C4-2B (cell line): ENCODE measurements around the gene TXNDC8.

Experiments used
- H3K27ac ChIP-seq: fragments of 450-650 bp; 2 replicates; pipeline ENCODE4 v1.5.1; 2017
- ZFX ChIP-seq: fragments of 450-650 bp; IDR thresholded peaks from 2 replicates; pipeline ENCODE4 v1.6.1; 2017
- TF ChIP-seq, protein P1 (sequence below): fragments of 450-650 bp; conservative IDR thresholded peaks from 2 replicates; pipeline ENCODE4 v1.5.1; 2017; ENCODE audit warnings: mild to moderate bottlenecking

Gene TXNDC8

DNA sequence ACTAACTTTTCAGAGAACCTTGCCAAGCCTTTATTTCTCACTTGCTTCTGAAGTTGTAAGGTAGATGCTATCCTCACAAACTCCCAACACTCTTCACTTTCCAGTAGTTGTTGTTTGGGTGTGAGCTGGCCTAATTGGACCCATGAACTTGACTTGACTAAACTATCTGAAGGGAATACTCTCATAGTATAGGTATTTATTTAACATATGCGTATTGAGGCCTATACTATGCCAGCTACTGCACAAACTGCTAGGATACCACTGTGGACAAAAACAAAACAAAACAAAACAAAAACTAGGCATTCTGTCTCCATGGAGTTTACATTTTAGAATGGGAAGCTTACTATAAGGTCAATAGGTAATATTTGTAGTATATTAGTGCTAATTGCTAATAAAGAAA, 1.3 kb downstream of the TXNDC8 start:
- TF ChIP-seq ZFX = no peak
- TF ChIP-seq, protein P1, sequence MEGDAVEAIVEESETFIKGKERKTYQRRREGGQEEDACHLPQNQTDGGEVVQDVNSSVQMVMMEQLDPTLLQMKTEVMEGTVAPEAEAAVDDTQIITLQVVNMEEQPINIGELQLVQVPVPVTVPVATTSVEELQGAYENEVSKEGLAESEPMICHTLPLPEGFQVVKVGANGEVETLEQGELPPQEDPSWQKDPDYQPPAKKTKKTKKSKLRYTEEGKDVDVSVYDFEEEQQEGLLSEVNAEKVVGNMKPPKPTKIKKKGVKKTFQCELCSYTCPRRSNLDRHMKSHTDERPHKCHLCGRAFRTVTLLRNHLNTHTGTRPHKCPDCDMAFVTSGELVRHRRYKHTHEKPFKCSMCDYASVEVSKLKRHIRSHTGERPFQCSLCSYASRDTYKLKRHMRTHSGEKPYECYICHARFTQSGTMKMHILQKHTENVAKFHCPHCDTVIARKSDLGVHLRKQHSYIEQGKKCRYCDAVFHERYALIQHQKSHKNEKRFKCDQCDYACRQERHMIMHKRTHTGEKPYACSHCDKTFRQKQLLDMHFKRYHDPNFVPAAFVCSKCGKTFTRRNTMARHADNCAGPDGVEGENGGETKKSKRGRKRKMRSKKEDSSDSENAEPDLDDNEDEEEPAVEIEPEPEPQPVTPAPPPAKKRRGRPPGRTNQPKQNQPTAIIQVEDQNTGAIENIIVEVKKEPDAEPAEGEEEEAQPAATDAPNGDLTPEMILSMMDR = no peak
- H3K27ac ChIP-seq = no peak overlapping the region

DNA sequence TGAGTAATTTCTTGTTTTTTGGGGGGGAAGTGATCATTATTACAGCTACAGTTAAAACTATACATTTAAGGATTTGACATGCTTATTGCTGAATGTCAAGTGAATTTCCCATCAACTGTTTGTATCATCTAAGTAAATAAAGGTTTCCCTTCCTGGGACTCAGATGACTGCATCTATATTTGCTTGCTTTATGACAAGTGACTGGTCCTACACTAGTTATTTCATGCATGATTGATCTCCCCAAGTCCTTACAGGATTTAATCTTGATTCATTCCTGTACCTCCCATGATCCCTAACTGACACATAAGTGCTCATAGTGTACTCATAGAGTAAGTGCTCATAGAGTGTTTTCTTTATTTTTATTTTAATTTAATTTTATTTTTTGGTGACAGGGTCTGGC, 2.8 kb downstream of the TXNDC8 start:
- TF ChIP-seq, protein P1 = no peak
- TF ChIP-seq ZFX = no peak

DNA sequence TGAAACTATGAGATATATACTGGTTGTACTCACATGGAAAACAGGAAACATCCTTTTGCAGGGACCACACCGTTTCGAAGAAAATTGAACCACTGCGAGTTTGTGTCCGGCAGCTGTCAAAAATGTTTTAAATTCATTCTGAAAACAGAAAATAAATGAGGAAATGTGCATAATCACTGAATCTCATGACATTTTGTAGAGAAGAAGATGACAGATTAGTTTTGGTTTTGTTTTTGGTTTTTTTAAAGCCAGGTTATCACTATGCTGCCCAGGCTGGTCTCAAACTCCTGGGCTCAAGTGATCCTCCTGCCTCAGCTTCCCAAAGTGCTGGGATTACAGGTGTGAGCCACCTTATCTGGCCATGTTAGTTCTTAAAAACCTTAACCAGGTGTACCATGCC, 3.5 kb downstream of the TXNDC8 start:
- TF ChIP-seq, protein P1 = no peak
- no peak for TF ChIP-seq ZFX
- H3K27ac ChIP-seq = no peak overlapping the region

More for the DNA sequence above, 2.8 kb downstream of the TXNDC8 start:
- H3K27ac ChIP-seq = no peak overlapping the region

DNA sequence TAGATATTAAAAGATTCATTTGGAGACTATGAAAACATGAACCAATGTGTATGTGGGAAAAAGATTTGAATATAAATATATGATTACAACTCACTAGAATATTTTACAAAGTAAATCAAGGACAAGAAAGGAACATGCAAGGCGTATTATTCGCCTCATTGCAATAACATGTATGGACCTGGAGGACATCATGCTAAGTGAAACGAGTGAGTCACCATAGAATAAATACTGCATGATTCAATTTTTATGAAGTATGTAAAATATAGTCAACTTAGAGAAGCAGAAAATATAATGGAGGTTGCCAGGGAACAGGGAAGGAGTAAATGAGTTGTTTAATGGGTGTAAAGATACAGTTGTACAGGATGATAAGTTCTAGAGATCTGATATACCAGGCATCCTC, 4.9 kb downstream of the TXNDC8 start:
- no peak for TF ChIP-seq ZFX
- TF ChIP-seq, protein P1 = no peak
- no peak overlapping the region for H3K27ac ChIP-seq

DNA sequence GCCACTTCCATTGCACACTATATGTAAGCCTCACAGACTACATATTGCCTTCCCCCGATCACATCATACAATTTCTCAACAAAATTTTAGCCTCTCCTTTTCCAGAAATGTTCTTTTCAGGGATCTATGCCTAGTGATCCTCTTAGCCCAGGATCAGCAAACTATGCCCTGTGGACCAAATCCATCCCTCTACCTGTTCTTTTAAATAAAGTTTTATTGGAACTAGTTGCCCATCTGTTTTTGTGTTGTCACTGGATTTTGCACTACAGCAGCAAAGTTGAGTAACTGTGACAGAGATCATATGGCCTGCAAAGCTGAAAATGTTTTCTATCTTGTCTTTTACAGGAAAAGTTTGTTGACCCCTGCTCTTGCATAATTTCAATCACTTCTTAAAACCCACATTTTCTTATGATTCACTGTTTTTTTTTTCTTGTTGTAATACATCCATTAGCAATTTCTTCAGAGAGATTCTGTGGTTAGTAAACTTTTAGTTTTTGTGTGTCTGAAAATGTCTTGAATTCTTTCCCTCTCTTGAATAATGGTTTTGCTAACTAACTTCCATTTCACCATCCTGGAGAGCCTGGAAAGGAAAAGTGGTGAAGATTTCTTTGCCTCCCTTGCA, 7.1 kb downstream of the TXNDC8 start:
- no peak for TF ChIP-seq ZFX
- TF ChIP-seq, protein P1 = no peak
- no peak overlapping the region for H3K27ac ChIP-seq

DNA sequence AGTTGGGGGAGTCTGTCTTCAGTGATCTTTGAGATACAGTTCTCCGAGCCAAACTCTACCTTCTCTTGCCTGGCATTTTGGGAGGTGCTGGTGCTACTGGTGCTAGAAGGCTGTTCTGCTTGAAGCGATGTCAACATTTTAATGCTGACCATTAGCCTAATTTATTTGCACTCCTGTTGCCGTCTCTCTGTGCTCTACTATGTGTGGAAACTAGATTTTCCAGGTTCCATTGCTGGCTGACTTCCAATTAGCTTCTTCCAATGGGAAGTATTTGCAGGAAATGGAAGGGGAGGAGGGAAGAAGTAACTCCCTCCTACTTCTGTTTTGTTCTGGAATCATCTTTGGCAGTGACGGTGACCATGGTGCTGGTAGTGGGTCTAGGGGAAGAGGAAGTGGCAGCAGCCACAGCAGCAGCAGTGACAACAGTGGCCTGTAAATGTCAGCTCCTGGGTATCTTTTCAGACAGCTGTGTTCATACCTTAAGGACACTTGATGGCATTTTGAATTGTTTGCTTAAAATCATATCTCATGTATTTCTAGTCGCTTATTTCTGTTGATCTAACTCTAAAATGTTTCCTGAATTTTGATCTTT, 7.9 kb downstream of the TXNDC8 start:
- TF ChIP-seq, protein P1 = no peak
- no peak for TF ChIP-seq ZFX
- no peak overlapping the region; the same call in 1 of the 2 replicates for H3K27ac ChIP-seq

DNA sequence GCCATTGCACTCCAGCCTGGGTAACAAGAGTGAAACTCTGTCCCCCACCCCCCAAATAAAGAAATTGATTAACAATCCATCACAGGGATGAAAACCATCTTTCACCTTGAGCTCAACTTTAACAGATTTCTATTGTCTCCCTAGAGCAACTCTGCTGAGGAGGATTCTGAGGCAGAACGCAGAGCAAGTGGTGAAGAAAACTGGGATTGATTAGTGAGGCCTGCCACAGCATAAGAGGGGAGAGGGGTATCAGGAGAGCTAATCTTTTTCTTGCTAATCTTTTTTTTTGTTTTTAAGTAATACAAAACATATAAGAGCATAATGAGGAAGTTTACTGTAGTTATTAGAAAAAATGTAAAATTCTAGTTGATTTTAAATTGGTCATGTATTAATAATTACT, 8.9 kb downstream of the TXNDC8 start:
- TF ChIP-seq, protein P1 = no peak
- TF ChIP-seq ZFX = no peak
- no peak overlapping the region for H3K27ac ChIP-seq
